Activated T-helper 1 cell treated with anti-CD3 and anti-CD28 coated beads, Interleukin-12 subunit alpha, Interleukin-12 subunit beta, Interleukin-2, Interleukin-4 antibody, amounts not matched to agents 30 ng/mL and 10 ng/mL and 1 ng/mL, durations not matched to agents 14 hours and 24 hours and 36 hours (primary cell): Measurements from ENCODE around the gene ALCAM. TPM values are rescaled to one million over a fixed set of nuclear protein-coding genes. Genes with fewer than 3 reads are reported as not detected.

Experiments used
- DNase-seq: peaks from one replicate; pipeline ENCODE4 v3.0.0; 2021; ENCODE audit warnings: low spot score
- H3K27ac Mint-ChIP-seq: one replicate; pipeline ENCODE4 v1.8.0; 2021; ENCODE audit warnings: mild to moderate bottlenecking, mixed read lengths
- H3K27me3 Mint-ChIP-seq: one replicate; pipeline ENCODE4 v1.8.0; 2022; ENCODE audit warnings: mild to moderate bottlenecking, moderate library complexity, mixed read lengths; ENCODE audit not compliant: insufficient read depth
- H3K36me3 Mint-ChIP-seq: one replicate; pipeline ENCODE4 v1.8.0; 2021; ENCODE audit warnings: low read depth, mixed read lengths
- H3K4me1 Mint-ChIP-seq: one replicate; pipeline ENCODE4 v1.8.0; 2021; ENCODE audit warnings: low read depth, mixed read lengths
- H3K4me3 Mint-ChIP-seq: one replicate; pipeline ENCODE4 v1.8.0; 2021; ENCODE audit warnings: mild to moderate bottlenecking, moderate library complexity, mixed read lengths
- H3K9me3 Mint-ChIP-seq: one replicate; pipeline ENCODE4 v1.8.0; 2021; ENCODE audit warnings: mixed read lengths
- intact Hi-C: fragments of 100-400 bp; cut with micrococcal nuclease; formaldehyde crosslinking; loops from one replicate; pipeline ENCODE4 v1.15.1; 2024
- total RNA-seq: library from RNA; stranded (reverse); gene quantifications from 2 replicates; pipeline ENCODE4 v1.2.3, GENCODE V29; 2022

Gene ALCAM
- total RNA-seq, 1 donor from 2014 or later = 24.9 TPM

GRCh38 chr3:105347625-105348302, 18.9 kb upstream of the ALCAM start:
- H3K36me3 Mint-ChIP-seq = no peaks in the 10 kb centered on the region
- H3K27me3 Mint-ChIP-seq = peaks cover 25% of the 10 kb centered on the region
- H3K27ac Mint-ChIP-seq = no peak overlapping the region
- no peaks in the 10 kb centered on the region for H3K9me3 Mint-ChIP-seq
- no peaks in the 10 kb centered on the region for H3K4me1 Mint-ChIP-seq
- no peak for DNase-seq
- no peak overlapping the region for H3K4me3 Mint-ChIP-seq
- intact Hi-C loops = no loop called here

GRCh38 chr3:105348307-105348706, 18.4 kb upstream of the ALCAM start:
- intact Hi-C loops = no loop called here

GRCh38 chr3:105349684-105350387, 16.9 kb upstream of the ALCAM start:
- no peak overlapping the region for H3K27ac Mint-ChIP-seq
- intact Hi-C loops = no loop called here
- H3K4me3 Mint-ChIP-seq = no peak overlapping the region
- H3K4me1 Mint-ChIP-seq = no peaks in the 10 kb centered on the region
- DNase-seq = no peak
- H3K36me3 Mint-ChIP-seq = peaks cover 1% of the 10 kb centered on the region
- H3K27me3 Mint-ChIP-seq = peaks cover 41% of the 10 kb centered on the region
- no peaks in the 10 kb centered on the region for H3K9me3 Mint-ChIP-seq

More at GRCh38 chr3:105348307-105348706, 18.4 kb upstream of the ALCAM start:
- Mint-ChIP-seq H3K4me3 (no peak overlapping the region), H3K9me3 (no peaks in the 10 kb centered on the region), H3K36me3 (no peaks in the 10 kb centered on the region), H3K27me3 (peaks cover 29% of the 10 kb centered on the region), H3K27ac (no peak overlapping the region), H3K4me1 (no peaks in the 10 kb centered on the region)
- DNase-seq = no peak

- Mint-ChIP-seq H3K4me3 (no peak overlapping the region), H3K36me3 (peaks cover 2% of the 10 kb centered on the region), H3K27ac (no peak overlapping the region), H3K27me3 (peaks cover 48% of the 10 kb centered on the region), H3K9me3 (no peaks in the 10 kb centered on the region), H3K4me1 (no peaks in the 10 kb centered on the region)
- DNase-seq = no peak
- intact Hi-C loops = no loop called here
These were observed 14.9 kb upstream of the ALCAM start for GRCh38 chr3:105351821-105352220.

- Mint-ChIP-seq H3K9me3 (no peaks in the 10 kb centered on the region), H3K36me3 (peaks cover 2% of the 10 kb centered on the region), H3K4me3 (no peak overlapping the region), H3K27ac (no peak overlapping the region), H3K27me3 (peaks cover 48% of the 10 kb centered on the region), H3K4me1 (no peaks in the 10 kb centered on the region)
- intact Hi-C loops = no loop called here
- DNase-seq = no peak
These were observed 13.7 kb upstream of the ALCAM start for GRCh38 chr3:105352976-105353375.

- Mint-ChIP-seq H3K27me3 (peaks cover 49% of the 10 kb centered on the region), H3K36me3 (peaks cover 2% of the 10 kb centered on the region), H3K4me3 (no peak overlapping the region), H3K4me1 (no peaks in the 10 kb centered on the region), H3K9me3 (no peaks in the 10 kb centered on the region), H3K27ac (no peak overlapping the region)
- no peak for DNase-seq
- intact Hi-C loops = no loop called here
These were observed 13.1 kb upstream of the ALCAM start for GRCh38 chr3:105353485-105354161.

GRCh38 chr3:105354429-105354828, 12.3 kb upstream of the ALCAM start:
- Mint-ChIP-seq H3K4me1 (peaks cover 5% of the 10 kb centered on the region), H3K36me3 (peaks cover 2% of the 10 kb centered on the region), H3K4me3 (no peak overlapping the region), H3K27ac (peak overlapping the region; percentile 18), H3K27me3 (peaks cover 50% of the 10 kb centered on the region), H3K9me3 (no peaks in the 10 kb centered on the region)
- no peak for DNase-seq
- intact Hi-C loops = no loop called here

- Mint-ChIP-seq H3K9me3 (no peaks in the 10 kb centered on the region), H3K27ac (no peak overlapping the region), H3K4me1 (peaks cover 5% of the 10 kb centered on the region), H3K4me3 (no peak overlapping the region), H3K27me3 (peaks cover 45% of the 10 kb centered on the region), H3K36me3 (peaks cover 2% of the 10 kb centered on the region)
- no peak for DNase-seq
- intact Hi-C loops = no loop called here
These were observed 11.2 kb upstream of the ALCAM start for GRCh38 chr3:105355408-105356061.

GRCh38 chr3:105356396-105356795, 10.3 kb upstream of the ALCAM start:
- Mint-ChIP-seq H3K27ac (no peak overlapping the region), H3K9me3 (no peaks in the 10 kb centered on the region), H3K36me3 (peaks cover 2% of the 10 kb centered on the region), H3K4me3 (no peak overlapping the region), H3K27me3 (peaks cover 43% of the 10 kb centered on the region), H3K4me1 (peaks cover 5% of the 10 kb centered on the region)
- intact Hi-C loops = no loop called here
- no peak for DNase-seq

GRCh38 chr3:105356988-105357387, 9.7 kb upstream of the ALCAM start:
- intact Hi-C loops = no loop called here
- DNase-seq = no peak
- H3K27ac Mint-ChIP-seq = no peak overlapping the region
- H3K4me1 Mint-ChIP-seq = peaks cover 5% of the 10 kb centered on the region
- peaks cover 38% of the 10 kb centered on the region for H3K27me3 Mint-ChIP-seq
- H3K4me3 Mint-ChIP-seq = no peak overlapping the region
- peaks cover 2% of the 10 kb centered on the region for H3K36me3 Mint-ChIP-seq
- no peaks in the 10 kb centered on the region for H3K9me3 Mint-ChIP-seq

- DNase-seq = no peak
- Mint-ChIP-seq H3K4me3 (no peak overlapping the region), H3K36me3 (peaks cover 2% of the 10 kb centered on the region), H3K27ac (no peak overlapping the region), H3K9me3 (no peaks in the 10 kb centered on the region), H3K27me3 (peaks cover 20% of the 10 kb centered on the region), H3K4me1 (peaks cover 5% of the 10 kb centered on the region)
- intact Hi-C loops = no loop called here
These were observed 7.5 kb upstream of the ALCAM start for GRCh38 chr3:105359098-105359762.

GRCh38 chr3:105360003-105360402, 6.7 kb upstream of the ALCAM start:
- no peaks in the 10 kb centered on the region for H3K9me3 Mint-ChIP-seq
- intact Hi-C loops = loop anchor here (10.0 kb wide), 2 partner anchors 315 to 855 kb away; no protein-coding TSS in a partner anchor

More at GRCh38 chr3:105360003-105360402, 6.7 kb upstream of the ALCAM start:
- Mint-ChIP-seq H3K27me3 (peaks cover 19% of the 10 kb centered on the region), H3K27ac (no peak overlapping the region), H3K4me3 (no peak overlapping the region), H3K36me3 (no peaks in the 10 kb centered on the region), H3K4me1 (peaks cover 5% of the 10 kb centered on the region)
- DNase-seq = no peak
